ENCODE results near the gene DPP10.

DPP10 gene

DNA sequence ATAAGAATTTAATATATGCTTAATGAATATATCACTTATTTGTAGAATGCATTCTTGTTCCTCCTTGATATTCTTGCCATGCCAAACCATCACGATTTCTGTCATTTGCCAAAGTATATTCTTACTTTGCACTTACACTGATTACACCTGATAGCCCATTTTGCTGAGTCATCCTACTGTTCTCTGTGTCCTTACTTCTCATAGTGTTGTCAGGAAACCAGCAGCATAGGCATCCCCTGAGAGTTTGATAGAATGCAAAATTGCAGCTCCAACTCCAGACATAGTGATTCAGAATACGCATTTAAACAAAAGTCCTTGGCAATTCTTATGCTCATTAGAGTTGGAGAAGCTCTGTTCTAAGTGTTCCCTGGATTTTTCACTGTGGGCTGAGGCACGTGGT, 687.1 kb downstream of the DPP10 start:
- DNase-seq (ENCODE audit: low read depth, low spot score): no peak

DNA sequence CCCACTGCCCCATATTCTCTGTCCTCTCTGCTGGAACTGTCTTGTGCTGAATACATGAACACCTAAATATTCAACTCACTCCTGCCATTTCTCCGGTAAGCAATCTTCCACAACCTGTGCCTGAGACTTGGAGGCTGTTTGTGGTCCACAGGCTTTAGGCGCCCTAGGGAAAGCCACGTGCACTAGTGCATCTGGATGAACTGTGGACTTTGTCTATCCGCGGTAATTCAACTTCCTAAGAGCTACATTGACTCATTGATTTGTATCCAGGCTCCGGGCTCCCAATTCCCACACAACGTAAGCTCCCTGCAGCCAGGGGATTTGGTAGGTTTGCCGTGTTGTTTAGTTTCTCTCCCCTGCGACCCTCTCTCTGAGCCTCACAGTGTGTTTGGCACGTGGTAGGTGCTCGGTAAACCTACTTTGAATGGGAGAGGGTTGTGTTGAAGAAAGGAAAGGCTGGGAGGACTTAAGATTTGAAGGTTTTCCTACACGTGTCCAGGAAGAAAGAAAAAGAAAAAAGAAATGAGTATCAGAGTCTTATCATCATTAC, 718.2 kb downstream of the DPP10 start:
- no peak for DNase-seq (ENCODE audit: low read depth, low spot score)

DNA sequence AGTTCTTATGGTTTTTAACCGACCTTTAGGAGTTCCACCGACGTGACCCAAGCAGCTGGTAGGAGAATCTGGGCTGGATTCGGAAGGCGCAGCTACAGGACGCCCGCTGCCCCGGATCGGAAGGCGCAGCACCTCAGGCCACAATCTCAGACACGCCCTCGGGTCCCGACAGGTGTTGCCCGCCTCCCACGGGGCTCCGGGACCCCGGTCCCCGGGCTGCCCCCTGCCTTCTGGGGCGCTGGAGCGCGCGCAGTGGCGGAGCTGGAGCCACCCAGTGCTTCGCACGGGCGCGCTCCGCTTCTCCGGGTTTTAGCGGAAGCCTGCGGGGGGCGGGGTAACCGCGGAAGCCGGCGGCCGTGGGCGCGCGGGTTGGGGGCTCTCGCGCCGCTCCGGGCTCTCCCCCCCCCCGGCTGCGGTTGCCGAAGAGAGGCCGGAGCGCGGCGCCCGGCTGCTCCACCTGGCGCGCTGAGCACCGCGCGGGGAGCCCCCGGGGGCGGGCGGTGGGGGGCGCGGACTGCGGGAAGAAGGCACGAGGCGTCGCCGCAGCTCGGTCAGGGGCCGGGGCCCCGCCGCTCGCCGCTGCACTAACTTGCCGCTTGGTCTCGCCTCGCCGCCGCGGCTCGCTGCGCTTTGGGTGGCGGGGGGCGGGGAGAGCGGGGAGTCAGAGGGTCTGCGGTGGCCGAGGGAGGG, 718.8 kb downstream of the DPP10 start:
- no peak for DNase-seq (ENCODE audit: low read depth, low spot score)

DNA sequence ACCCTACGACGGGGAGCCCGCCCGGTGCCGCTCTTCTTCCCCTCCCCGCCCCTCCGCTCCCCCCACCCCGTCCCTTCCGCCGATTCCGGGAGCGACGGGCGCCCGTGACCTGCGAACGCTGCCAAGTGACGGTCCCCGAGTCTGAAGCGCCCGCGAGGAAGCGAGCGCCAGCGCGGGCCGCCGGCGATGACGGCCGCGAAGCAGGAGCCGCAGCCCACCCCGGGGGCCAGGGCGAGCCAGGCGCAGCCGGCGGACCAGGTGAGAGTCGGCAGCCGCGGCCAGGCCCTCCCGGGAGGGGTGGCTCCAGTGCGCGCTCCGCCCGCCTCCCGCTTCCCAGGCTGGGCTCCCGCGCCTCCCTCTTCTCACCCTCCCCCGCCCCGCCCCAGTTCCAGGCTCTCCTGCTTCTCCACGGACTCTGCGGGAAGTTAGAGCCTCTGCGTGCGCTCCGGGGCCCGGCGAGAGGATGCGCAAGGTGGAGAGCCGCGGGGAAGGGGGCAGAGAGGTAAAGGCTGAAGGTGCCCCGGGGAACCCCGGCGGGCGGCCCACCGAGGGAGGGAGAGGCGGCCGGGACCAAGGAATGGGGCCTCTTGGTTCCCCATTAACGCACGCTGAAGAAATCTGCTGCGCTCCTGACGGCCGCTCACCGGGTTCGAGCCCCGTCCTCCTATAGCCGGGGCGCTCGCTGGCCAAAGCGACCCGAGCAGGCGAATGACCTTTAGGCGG, 719.5 kb downstream of the DPP10 start:
- DNase-seq (ENCODE audit: low read depth, low spot score): no peak

DNA sequence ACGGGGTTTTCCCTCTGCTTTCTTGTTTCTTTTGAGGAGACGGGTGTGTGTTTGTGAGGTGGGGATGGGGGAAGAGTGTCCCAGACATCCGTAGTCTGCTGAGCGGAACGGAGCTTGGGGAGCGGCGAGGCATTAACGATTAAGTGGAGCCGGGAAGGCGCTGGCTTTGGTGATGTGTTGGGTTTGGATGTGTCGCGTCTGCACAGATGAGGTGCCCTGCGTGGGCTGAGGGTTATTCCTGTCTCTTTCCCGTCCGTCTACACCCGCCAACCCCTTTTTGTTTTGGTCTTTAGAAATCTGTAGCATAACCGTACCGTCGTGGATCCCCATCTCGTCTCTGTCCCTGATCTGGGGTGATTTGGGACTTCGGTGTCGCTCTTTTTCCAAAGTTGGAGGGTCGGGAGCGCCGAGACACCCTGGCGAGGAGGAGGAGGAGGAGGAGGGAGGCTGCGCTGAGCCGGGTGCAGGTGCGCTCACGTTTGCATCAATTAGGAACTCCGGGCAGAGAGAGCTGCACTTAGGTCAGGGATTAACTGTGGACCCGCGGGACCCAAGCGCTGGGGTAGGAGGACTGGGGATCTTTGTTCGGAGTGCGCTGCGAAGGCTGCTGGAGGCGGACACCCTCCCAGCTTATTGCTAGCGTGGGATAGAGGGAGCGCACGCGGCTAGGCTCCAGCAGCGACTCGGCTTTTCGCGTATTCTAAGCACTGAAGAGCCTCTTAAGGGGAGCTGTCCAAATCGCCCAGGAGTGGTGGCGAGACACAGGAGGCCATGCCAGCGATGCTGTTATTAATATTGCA, 720.3 kb downstream of the DPP10 start:
- DNase-seq (ENCODE audit: low read depth, low spot score): no peak

DNA sequence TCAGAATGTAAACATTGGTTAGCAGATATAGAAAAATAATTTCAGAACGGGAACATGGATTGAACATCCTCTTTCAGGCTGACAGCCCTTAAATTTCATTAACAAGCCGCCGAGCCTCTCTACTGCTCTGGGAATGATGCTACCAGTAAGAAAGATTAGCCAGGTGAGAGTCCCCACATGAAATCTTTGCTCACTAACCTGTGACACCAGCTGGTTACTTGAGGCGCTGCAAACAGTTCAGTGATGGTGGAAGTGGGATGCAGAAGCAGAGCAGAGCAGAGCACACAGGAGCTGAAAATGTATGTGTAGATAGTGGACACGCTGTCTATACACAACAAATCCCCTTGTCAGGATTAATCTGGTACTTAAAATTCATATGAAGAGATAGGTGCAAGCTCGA, 721.1 kb downstream of the DPP10 start:
- DNase-seq (ENCODE audit: low read depth, low spot score): no peak

DNA sequence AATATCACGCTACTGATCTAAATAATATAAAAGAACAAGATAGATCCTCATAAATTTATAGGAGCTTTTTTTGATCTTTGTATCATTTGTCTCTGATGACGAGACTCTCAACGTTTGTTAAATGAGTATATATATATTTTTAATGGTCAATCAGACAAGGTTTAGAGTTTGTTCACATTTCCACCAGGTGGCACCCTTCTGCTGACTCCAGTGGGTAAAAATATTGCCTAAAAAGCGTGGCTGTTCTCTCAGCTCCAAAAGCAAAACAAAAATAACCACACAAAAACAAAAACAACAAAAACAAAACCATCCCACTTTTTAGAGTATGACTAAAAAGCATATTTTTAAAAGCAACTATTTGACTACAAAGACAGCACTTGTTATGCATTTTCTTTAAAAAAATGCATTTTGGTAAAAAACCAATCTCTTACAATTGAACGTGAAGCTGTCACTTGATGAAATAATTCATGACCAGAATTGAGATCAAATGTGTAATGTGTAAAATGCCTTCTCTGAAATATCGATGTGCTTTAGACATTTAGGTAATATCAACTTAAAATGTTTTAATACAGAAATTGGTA, 723.2 kb downstream of the DPP10 start:
- no peak for DNase-seq (ENCODE audit: low read depth, low spot score)

DNA sequence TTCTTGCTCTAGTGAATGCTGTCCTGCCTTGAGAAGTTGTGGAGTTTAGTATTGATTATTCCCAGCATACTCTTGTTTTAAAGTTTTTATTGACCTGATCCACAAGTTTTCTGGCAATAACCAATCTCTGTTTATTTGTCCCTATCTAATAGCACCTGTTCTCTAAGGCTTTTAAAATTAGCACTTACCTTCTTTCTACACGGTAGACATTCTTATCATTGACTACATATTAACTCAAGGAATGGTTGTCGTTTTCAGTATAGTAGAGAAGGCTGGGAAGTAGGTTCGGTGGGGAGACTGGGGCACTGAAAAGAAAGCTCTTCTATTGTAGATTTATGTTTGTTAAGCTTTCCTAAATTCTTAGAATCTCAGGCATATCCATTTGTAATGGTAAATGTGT, 726.0 kb downstream of the DPP10 start:
- no peak for DNase-seq (ENCODE audit: low read depth, low spot score)

DNA sequence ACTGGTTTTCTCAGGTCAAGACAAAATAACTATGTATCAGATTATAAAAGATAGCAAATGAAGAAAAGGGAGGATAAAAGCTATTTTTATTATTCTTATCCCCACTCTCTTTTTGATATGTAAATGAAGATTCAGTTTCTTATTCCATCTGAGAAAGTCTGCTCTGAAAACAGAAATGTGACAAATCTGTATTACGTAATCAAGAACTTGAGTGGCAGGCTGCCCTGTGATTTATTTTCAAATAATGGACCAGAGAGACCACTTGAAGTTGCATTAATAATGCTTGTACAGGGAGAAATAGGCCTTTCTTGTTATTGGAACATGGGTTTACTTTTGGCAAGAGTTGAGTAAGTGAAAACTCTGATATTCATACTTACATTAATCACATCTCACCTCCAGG, 727.4 kb downstream of the DPP10 start:
- no peak for DNase-seq (ENCODE audit: low read depth, low spot score)

DNA sequence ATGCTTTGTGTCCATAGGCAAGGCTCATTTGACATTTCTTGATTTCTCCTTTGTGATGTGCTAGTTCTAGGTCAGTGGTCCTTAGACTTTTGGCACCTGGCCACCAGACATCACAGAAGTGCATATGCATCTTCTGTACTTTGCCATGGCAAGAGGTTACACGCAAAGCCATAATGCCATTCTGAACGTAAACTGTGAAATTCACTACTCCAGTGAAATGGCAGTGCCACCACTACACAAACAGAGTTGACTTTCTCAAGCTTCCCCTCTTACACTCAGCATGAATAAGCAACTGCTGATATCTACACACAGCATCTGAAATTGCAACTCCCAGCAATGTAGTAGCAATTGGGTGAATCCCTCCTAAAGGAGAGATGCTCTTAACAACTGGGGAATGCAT, 729.3 kb downstream of the DPP10 start:
- no peak for DNase-seq (ENCODE audit: low read depth, low spot score)

DNA sequence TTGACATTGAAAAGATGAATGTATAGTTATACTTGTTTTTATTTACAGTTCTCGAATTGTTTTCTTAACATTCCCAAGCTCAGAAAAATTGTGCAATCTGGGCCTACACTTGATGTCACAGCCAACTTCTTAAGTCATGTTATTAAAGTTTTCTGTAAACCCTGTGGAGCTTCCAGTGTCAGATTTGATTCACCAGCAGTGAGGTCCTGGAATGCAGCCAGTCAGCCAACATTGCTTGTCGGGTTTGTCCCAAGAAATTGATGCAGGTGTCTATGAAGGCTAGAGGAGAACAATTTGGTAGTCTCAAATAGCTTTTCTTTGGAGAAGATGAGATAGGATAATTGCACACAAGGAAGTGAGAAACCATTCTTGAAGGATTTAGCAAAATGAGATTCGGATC, 732.2 kb downstream of the DPP10 start:
- no peak for DNase-seq (ENCODE audit: low read depth, low spot score)

DNA sequence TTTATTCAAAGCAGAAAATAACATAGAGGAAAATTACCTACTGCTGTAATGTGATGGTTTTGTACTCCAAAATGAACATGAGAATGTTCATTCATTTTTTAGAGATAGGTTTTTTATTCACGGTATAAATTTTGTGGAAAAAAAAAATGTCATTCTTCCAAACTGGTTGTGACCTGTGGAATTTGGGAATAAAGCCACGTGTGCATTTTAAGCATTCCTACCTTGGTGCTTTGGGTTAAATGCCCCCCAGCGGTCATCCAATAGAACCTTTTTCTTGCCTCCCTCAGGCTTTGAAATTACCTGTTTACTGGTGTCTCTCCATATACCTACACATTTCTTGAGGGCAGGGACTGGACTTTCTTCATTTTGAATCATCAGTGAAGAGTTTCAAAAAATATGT, 740.7 kb downstream of the DPP10 start:
- DNase-seq (ENCODE audit: low read depth, low spot score): no peak

DNA sequence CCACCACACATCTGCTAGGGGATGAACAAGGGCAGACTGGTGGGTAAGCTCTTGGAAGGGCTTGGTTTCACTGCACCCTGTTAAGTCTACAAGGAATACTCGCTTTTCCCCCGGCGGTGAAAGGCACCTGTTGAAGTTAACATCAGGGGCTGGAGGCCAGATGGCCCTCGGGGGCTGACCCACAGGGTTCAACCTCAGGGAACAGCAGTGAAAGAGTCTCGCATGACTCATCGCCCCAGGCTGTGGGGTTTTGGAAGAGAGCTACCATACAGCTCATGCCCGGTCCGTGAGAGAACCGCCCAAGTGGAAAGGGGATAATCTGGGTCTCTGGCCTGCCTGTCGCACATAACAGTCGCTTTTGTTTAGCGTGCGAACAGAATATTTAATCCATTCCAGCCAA, 748.0 kb downstream of the DPP10 start:
- DNase-seq (ENCODE audit: low read depth, low spot score): no peak

DNA sequence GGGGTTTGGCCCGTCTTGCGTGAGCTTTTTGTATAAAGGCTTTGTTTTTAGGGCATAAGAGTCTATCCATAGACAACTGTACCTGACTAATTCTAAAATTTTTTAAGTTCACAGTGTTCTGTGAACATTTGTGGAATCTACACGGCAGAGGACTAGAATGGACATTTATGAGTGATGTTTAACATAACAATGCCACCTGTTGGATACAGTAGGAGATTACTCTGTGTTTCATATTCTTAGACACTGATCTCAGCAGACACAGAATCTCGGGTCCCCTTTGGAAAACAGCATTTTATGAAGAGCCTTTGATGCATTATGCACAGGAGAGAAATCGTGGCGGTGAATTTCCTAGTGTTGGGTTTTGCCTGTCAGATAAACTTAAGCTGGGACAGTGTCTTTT, 752.2 kb downstream of the DPP10 start:
- DNase-seq (ENCODE audit: low read depth, low spot score): no peak

DNA sequence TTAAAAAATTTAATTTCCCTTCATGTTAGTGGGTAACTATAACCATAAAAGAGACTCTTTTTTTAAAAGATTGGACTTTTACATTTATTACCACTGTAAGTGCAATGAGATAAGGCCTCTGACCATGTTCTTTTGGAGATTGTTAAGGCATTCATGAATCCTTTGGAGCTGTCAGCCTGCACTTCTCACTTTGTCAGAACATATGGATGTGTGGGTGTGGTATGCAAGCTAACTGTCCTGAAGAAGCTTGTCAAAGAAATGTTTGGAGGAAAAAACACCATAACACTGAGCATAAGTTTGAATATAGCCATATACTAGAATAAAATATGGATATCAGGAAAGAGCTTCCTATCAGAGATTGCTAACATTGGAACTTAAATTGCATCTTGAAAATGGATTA, 754.1 kb downstream of the DPP10 start:
- DNase-seq (ENCODE audit: low read depth, low spot score): no peak

DNA sequence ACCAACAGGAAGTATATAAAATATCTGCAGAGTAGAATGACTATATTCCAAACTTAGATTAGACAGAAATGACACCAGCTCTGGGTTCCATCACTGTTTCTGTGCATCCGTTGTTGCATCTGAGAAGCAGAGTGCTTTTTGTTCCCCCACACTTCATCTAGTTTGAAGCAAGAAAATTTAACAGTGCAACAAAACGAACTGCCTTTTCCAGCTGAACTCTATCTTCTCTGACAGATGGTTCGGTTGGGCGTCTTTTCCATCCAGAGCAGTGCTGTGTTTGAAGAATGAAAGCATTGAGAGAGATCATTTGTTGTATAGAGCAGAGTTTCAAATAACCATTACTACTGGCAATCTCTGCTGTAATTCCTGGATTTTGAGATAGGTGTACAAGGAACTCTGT, 757.5 kb downstream of the DPP10 start:
- DNase-seq (ENCODE audit: low read depth, low spot score): no peak

DNA sequence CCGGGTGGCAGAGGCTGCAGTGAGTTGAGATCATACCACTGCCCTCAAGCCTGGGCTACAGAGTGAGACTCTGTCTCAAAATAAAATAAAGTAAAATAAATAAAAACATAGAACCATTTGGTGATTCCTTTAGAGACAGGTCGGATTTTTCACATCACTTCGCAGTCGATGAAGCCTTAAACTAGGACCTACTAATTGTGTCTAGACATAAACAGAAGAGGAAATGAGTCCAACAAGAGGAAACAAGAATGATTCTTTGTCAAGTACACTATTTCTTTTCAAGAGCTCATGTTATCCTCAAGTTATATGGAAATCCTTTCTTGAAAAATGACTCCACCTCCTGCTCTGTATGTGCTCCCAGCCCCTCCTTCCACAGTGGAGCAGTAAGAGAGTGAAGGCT, 758.9 kb downstream of the DPP10 start:
- DNase-seq (ENCODE audit: low read depth, low spot score): no peak

DNA sequence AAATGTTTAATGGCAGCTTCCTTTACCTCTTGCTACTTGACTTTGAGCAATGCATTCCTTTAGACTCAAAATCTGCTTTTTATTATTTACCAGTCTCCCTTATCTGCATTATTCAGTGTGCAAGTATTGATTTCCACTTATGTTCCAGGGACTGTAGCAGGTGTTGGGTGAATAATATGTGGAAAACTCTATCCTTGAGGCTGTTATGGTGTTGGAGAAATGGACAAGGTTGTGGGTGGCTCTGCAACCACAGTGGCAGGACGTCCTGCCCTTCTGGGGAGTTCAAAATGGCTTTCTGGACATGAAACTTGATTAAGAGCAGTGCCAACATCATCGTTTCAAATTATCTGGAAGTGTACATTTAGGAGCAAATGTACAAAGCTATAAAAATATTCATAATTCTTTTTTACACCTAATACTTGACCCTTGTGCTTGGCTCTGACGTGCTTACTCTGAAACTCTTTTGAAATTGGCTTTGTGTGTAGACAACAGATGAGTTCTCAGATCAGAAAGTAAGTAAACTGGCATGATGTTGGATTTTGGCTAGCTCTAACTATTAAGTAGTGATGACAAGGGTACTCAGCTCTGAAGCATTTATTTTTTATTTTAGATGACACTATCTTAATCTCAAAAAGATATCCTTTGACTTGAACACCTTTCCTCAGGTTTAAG, 766.2 kb downstream of the DPP10 start:
- no peak for DNase-seq (ENCODE audit: low read depth, low spot score)

DNA sequence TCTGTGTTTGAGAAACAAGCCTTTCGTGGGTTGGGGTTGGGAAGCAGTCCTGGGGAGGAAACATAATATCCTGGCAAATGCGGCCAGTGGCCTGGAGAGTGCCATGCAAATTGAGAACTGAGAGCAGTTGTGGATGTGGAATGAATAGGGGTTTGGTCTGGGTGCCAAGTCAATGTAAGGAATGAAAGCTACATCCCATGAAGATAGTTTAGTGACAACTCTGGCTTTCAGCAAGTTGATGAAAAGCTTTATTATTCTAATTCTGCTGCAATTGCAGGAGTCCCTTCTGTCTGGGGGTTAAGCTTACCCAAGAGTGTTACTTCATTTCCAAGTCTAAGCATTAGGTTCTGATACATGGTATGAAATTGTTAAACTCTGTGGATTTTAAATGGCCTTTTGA, 771.6 kb downstream of the DPP10 start:
- DNase-seq (ENCODE audit: low read depth, low spot score): no peak

DNA sequence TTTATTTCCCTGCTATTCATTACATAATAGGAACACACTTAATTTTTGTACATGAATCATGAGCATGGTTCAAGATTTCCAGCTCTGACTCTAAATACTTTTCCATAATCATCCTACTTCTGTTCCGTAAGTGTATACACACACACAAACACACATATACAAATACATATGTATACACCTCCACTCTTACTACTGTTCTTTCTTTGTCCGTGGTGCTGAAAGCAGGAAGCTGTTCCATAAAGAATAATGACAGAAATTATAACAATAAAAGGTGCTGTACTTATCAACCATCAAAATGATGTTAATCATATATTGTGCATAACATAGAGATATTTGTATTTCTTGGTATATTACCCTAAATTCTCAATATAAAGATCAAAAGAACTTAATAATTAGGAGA, 776.9 kb downstream of the DPP10 start:
- DNase-seq (ENCODE audit: low read depth, low spot score): no peak

DNA sequence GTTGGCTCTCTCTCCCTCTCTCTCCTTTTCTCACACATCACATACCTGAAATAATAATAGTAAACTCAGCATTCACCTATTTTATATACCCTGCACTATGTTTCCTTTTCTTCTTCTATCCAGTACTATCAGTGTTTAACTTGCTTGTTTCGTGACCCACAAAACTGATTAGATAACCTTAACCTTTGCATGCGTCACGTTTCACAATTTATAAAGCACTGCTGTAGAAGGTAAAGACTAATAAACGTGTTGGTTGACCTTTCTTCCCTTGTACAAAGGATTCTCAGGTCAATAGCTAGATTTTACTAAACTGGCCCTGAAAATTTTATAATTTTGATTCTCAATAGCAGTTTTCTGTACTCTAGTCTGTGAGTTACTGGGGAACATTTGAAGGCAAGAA, 791.7 kb downstream of the DPP10 start:
- DNase-seq (ENCODE audit: low read depth, low spot score): no peak

DNA sequence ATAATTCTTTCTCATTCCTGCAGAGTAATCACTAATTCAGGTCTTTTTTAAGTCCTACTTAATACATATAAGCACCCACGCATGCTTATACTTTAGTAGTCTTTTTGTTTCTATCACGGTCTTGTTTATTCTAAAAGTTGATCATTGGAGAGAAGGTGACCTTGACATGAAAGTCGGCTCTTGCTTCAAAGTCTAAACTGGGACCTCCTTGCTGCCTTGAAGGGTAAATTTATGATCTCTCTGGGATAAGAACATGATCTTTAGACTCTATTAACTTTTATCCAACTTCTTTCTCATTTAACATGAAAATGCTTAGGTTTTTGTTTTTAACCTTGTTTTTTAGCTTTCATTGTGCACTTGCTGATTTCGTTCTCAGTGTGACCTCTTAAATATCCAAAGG, 792.3 kb downstream of the DPP10 start:
- DNase-seq (ENCODE audit: low read depth, low spot score): no peak
